HepG2 (cell line): ENCODE data around the gene GRM8. TPM values are rescaled to one million over a fixed set of nuclear protein-coding genes. Genes with fewer than 3 reads are reported as not detected.

Experiments
- ATAC-seq: fragments of 200-7000 bp; cut with Tn5 transposase; 3 replicates; pipeline ENCODE4 v1.9.1; 2020; ENCODE audit warnings: mild to moderate bottlenecking, moderate library complexity
- BruUV-seq: library from RNA; stranded (reverse); fragments of 400-500 nt; replicated peaks from 2 replicates; lab custom pipeline; 2021; lab: Mats Ljungman, UMichigan
- CTCF ChIA-PET: fragments of 300-600 bp; formaldehyde crosslinking; extraction: SDS; loops from one replicate; lab custom pipeline; 2021; ENCODE audit warnings: low total read pairs, inconsistent platforms, low intra/inter-chr PET ratio; lab: Yijun Ruan, JAX
- POLR2A ChIA-PET: fragments of 350-600 bp; sonication (Branson Sonifier 250); formaldehyde crosslinking; loops from one replicate; lab custom pipeline; 2020; ENCODE audit warnings: antibody characterized with exemption, inconsistent platforms; lab: Yijun Ruan, JAX
- DNase-seq: peaks from one replicate; pipeline ENCODE4 v3.0.0-alpha.2; 2015; ENCODE audit warnings: low spot score
- FAIRE-seq: peaks from 3 replicates; lab custom pipeline; 2011; peaks lifted over from hg19 to GRCh38; lab: Jason Lieb, UNC
- H2AFZ ChIP-seq: one replicate; pipeline ENCODE4 v1.6.1; 2011; ENCODE audit warnings: low read length, inconsistent platforms
- H3K27ac ChIP-seq: fragments of 300-600 bp; 3 replicates; pipeline ENCODE4 v1.8.0; 2011; ENCODE audit warnings: mixed run types, mild to moderate bottlenecking, mixed read lengths, low read length, inconsistent platforms; ENCODE audit not compliant: insufficient read depth; ENCODE audit errors: extremely low read length
- H3K27me3 ChIP-seq, 2 experiments: fragments of 200-600 bp in 1 of 2; 2 replicates in 1 of 2; 3 replicates in 1 of 2; pipeline versions ENCODE4 v1.6.0 to v1.8.0; 2011; ENCODE audit warnings: low read length in 2 of 2, mild to moderate bottlenecking in 2 of 2, moderate library complexity in 2 of 2, inconsistent platforms in 1 of 2; ENCODE audit not compliant: insufficient read depth in 2 of 2, control insufficient read depth in 1 of 2
- H3K36me3 ChIP-seq, 2 experiments: fragments of 200-600 bp in 1 of 2; replicated peaks in 1 of 2; 2 replicates in 1 of 2; 3 replicates in 1 of 2; pipeline versions ENCODE4 v1.5.1 to v1.8.0; 2011; ENCODE audit warnings: low read length in 2 of 2, inconsistent platforms in 1 of 2; ENCODE audit not compliant: insufficient read depth in 2 of 2, control insufficient read depth in 1 of 2
- H3K4me1 ChIP-seq: 2 replicates; pipeline ENCODE4 v1.5.1; 2012; ENCODE audit warnings: low read length, inconsistent platforms; ENCODE audit not compliant: insufficient read depth
- H3K4me2 ChIP-seq: 2 replicates; pipeline ENCODE4 v1.6.0; 2011; ENCODE audit warnings: low read depth, low read length, inconsistent platforms
- H3K4me3 ChIP-seq, 3 experiments: fragments of 200-600 bp in 1 of 3; sonication (generic), shearing (Covaris generic) in 1 of 3; replicated peaks in 1 of 3; 2 replicates each; pipeline ENCODE4 v1.5.1; 2011 to 2016; ENCODE audit warnings: low read length in 3 of 3, inconsistent platforms in 2 of 3, low read depth in 2 of 3, mild to moderate bottlenecking in 2 of 3, control low read depth in 1 of 3, mixed read lengths in 1 of 3; ENCODE audit not compliant: insufficient read depth in 1 of 3
- H3K79me2 ChIP-seq: one replicate; pipeline ENCODE4 v1.6.1; 2011; ENCODE audit warnings: low read length, inconsistent platforms; ENCODE audit not compliant: insufficient read depth
- H3K9ac ChIP-seq: 2 replicates; pipeline ENCODE4 v1.6.0; 2011; ENCODE audit warnings: mild to moderate bottlenecking, low read depth, low read length, inconsistent platforms; ENCODE audit not compliant: insufficient read depth
- H3K9me3 ChIP-seq: 2 replicates; pipeline ENCODE4 v1.5.1; 2012; ENCODE audit warnings: mild to moderate bottlenecking, low read length
- H4K20me1 ChIP-seq: 2 replicates; pipeline ENCODE4 v1.6.0; 2011; ENCODE audit warnings: inconsistent platforms, mild to moderate bottlenecking, low read length, moderate library complexity; ENCODE audit not compliant: insufficient read depth
- ATF7-NPFF ChIP-seq: sonication (generic); formaldehyde crosslinking; IDR thresholded peaks from 2 replicates; pipeline ENCODE4 v1.8.1; 2023; ENCODE audit warnings: mild to moderate bottlenecking, low read depth, missing genetic modification reagents, moderate library complexity
- CBX1 ChIP-seq: IDR thresholded peaks from one replicate; pipeline ENCODE4 v1.6.1; 2016; ENCODE audit warnings: antibody characterized with exemption, low read depth
- CBX2 ChIP-seq, 2 experiments: fragments of 200-600 bp in 1 of 2; sonication (generic); formaldehyde crosslinking in 1 of 2; IDR thresholded peaks; 2 replicates each; pipeline versions ENCODE4 v1.7.0 to v1.8.1; 2018 to 2022; ENCODE audit warnings: low read depth in 2 of 2, low read length in 1 of 2, mild to moderate bottlenecking in 1 of 2, missing genetic modification reagents in 1 of 2
- EEA1 ChIP-seq: sonication (generic); formaldehyde crosslinking; IDR thresholded peaks from 2 replicates; pipeline ENCODE4 v1.5.1; 2020; ENCODE audit warnings: mild to moderate bottlenecking, missing genetic modification reagents, borderline replicate concordance
- GABPA ChIP-seq, 2 experiments: IDR thresholded peaks; 2 replicates each; pipeline ENCODE4 v1.6.1; 2011 to 2016; ENCODE audit warnings: low read depth in 2 of 2, low read length in 1 of 2, missing biosample characterization in 1 of 2, missing genetic modification characterization in 1 of 2
- HNF4G ChIP-seq, 2 experiments: sonication (generic) in 1 of 2; formaldehyde crosslinking in 1 of 2; IDR thresholded peaks; 2 replicates each; pipeline versions ENCODE4 v1.4.0 to v1.6.1; 2011 to 2020; ENCODE audit warnings: borderline replicate concordance in 2 of 2, low read depth in 2 of 2, mild to moderate bottlenecking in 2 of 2, low read length in 1 of 2, missing genetic modification reagents in 1 of 2, moderate library complexity in 1 of 2
- JDP2 ChIP-seq: sonication (generic); formaldehyde crosslinking; IDR thresholded peaks from 2 replicates; pipeline ENCODE4 v1.8.1; 2022; ENCODE audit warnings: missing genetic modification reagents, borderline replicate concordance
- MAF1 ChIP-seq: sonication (generic); formaldehyde crosslinking; IDR thresholded peaks from 2 replicates; pipeline ENCODE4 v1.5.0; 2020; ENCODE audit warnings: missing genetic modification reagents, borderline replicate concordance
- MTF2 ChIP-seq: sonication (generic); formaldehyde crosslinking; IDR thresholded peaks from 2 replicates; pipeline ENCODE4 v1.5.0; 2020; ENCODE audit warnings: missing genetic modification reagents, borderline replicate concordance
- NFKBIZ ChIP-seq: IDR thresholded peaks from 2 replicates; pipeline ENCODE4 v1.6.1; 2018; ENCODE audit warnings: missing genetic modification reagents, missing compliant biosample characterization
- POGK ChIP-seq: sonication (generic); formaldehyde crosslinking; conservative IDR thresholded peaks from 2 replicates; pipeline ENCODE4 v1.8.0; 2022; ENCODE audit warnings: mild to moderate bottlenecking, moderate library complexity, missing genetic modification reagents
- RAD21 ChIP-seq: fragments of 450-650 bp; formaldehyde crosslinking; IDR thresholded peaks from 2 replicates; pipeline ENCODE4 v1.5.0; 2020; ENCODE audit warnings: mild to moderate bottlenecking
- RBM39 ChIP-seq: fragments of 200-400 bp; formaldehyde crosslinking; IDR thresholded peaks from one replicate; pipeline ENCODE4 v1.6.1; 2018; ENCODE audit warnings: antibody characterized with exemption, mild to moderate bottlenecking, low read depth, low read length; ENCODE audit not compliant: poor library complexity, severe bottlenecking
- RFX3 ChIP-seq: IDR thresholded peaks from 2 replicates; pipeline ENCODE4 v1.6.1; 2016; ENCODE audit warnings: missing biosample characterization, missing genetic modification reagents
- SIX4 ChIP-seq: sonication (generic); formaldehyde crosslinking; IDR thresholded peaks from 2 replicates; pipeline ENCODE4 v1.4.0; 2020; ENCODE audit warnings: missing genetic modification reagents
- SMC3 ChIP-seq: IDR thresholded peaks from 2 replicates; pipeline ENCODE4 v1.6.1; 2011; ENCODE audit warnings: low read length, improper control_type of control experiment
- ZIK1 ChIP-seq: sonication (generic); formaldehyde crosslinking; IDR thresholded peaks from 2 replicates; pipeline ENCODE4 v1.5.0; 2020; ENCODE audit warnings: mild to moderate bottlenecking, low read depth, missing genetic modification reagents, borderline replicate concordance
- ZNF232 ChIP-seq: sonication (generic); formaldehyde crosslinking; IDR thresholded peaks from 2 replicates; pipeline ENCODE4 v1.4.0; 2020; ENCODE audit warnings: missing genetic modification reagents, borderline replicate concordance
- ZNF333 ChIP-seq: sonication (generic); formaldehyde crosslinking; IDR thresholded peaks from 2 replicates; pipeline ENCODE4 v1.4.0; 2020; ENCODE audit warnings: mild to moderate bottlenecking, missing genetic modification reagents, borderline replicate concordance
- ZNF546 ChIP-seq: sonication (generic); formaldehyde crosslinking; conservative IDR thresholded peaks from 2 replicates; pipeline ENCODE4 v1.8.1; 2023; ENCODE audit warnings: mild to moderate bottlenecking, missing genetic modification reagents
- ZNF670 ChIP-seq: sonication (generic); formaldehyde crosslinking; IDR thresholded peaks from 2 replicates; pipeline ENCODE4 v1.8.0; 2022; ENCODE audit warnings: mild to moderate bottlenecking, missing genetic modification reagents, borderline replicate concordance
- ZSCAN31 ChIP-seq: sonication (generic); formaldehyde crosslinking; IDR thresholded peaks from 2 replicates; pipeline ENCODE4 v1.5.0; 2020; ENCODE audit warnings: low read depth, mild to moderate bottlenecking, missing genetic modification reagents
- WGBS: methylation state at CpG from one replicate; pipeline ENCODE4 v1.1.6; 2017; ENCODE audit warnings: low lambda C conversion rate; 5-methylcytosine and 5-hydroxymethylcytosine counted together
- in situ Hi-C: cut with HindIII; loops from 2 replicates; pipeline ENCODE4 v1.10.0; 2017; ENCODE audit warnings: low pct_unique_long_range_greater_than_20kb; ENCODE audit not compliant: extremely low pct_ligation_motif_present
- intact Hi-C: fragments of 100-400 bp; cut with micrococcal nuclease; formaldehyde crosslinking; loops from one replicate; pipeline ENCODE4 v1.10.0; 2022; ENCODE audit not compliant: unreplicated experiment
- polyA plus RNA-seq, 8 experiments: library from polyadenylated mRNA; depleted of rRNA in 3 of 8; stranded (reverse) in 7 of 8; unstranded in 1 of 8; fragments of >200 nt; fragmentation: Illumina TruSeq in 4 of 8; extraction: Trizol in 4 of 8; gene quantifications; 2 replicates each; pipeline versions ENCODE4 v1.2.1 to v1.2.3, GENCODE V29; 2011 to 2016; ENCODE audit warnings: low read depth in 4 of 8, missing spikeins in 1 of 8, mixed read lengths in 1 of 8; ENCODE audit not compliant: insufficient read depth in 1 of 8
- total RNA-seq, 5 experiments: library from RNA; depleted of rRNA; stranded (reverse); fragments of >200 nt; fragmentation: Illumina TruSeq; extraction: Trizol; gene quantifications; 2 replicates each; pipeline ENCODE4 v1.2.3, GENCODE V29; 2016; ENCODE audit warnings: low read depth in 1 of 5
- TF ChIP-seq, protein P1 (sequence below): sonication (generic); formaldehyde crosslinking; IDR thresholded peaks from 2 replicates; pipeline ENCODE4 v1.4.0; 2020; ENCODE audit warnings: mild to moderate bottlenecking, missing genetic modification reagents

Gene GRM8
- total and polyA plus RNA-seq, 2 of the 13 experiments (the other 11 are each of a cell fraction or from before 2014, with no cell fraction given), result not detected

GRCh38 chr7:126803060-126803665 lies 449.6 kb downstream of the GRM8 start:
- CTCF ChIA-PET, result interaction anchor here (2.0 kb wide), 1 partner anchor 98 kb away, joined by 8 read pairs; no protein-coding TSS in a partner anchor
- DNase-seq (peak; percentile 67), FAIRE-seq (peak; percentile 72), ATAC-seq (peak; percentile 97)
- in situ Hi-C loops, result loop anchor here (10.0 to 25.0 kb wide), 2 partner anchors 92 to 709 kb away; no protein-coding TSS in a partner anchor
- H3K27ac ChIP-seq, result no peak overlapping the region
- 10% methylated on average over 3 of the region's 3 CpGs for WGBS
- POLR2A ChIA-PET, result no interaction called here
- H3K79me2 ChIP-seq, result no peaks in the 10 kb centered on the region
- no peak overlapping the region for H3K9ac ChIP-seq
- no peaks in the 10 kb centered on the region for H3K27me3 ChIP-seq
- intact Hi-C loops, result loop anchor here (1.0 to 10.0 kb wide), 6 partner anchors 53 to 711 kb away; partner anchors contain the start of gene GRM8
- H3K36me3 ChIP-seq, result no peaks in the 10 kb centered on the region
- H3K9me3 ChIP-seq, result no peaks in the 10 kb centered on the region
- no peak overlapping the region for H3K4me2 ChIP-seq
- no peak overlapping the region for H3K4me3 ChIP-seq
- BruUV-seq, result no TSS peak
- no peaks in the 10 kb centered on the region for H4K20me1 ChIP-seq
- no peak overlapping the region for H2AFZ ChIP-seq
- no peaks in the 10 kb centered on the region for H3K4me1 ChIP-seq
- TF ChIP-seq MAF1 (CRISPR knock-in tag), result no peak
- no peak for TF ChIP-seq JDP2 (CRISPR knock-in tag)
- no peak for TF ChIP-seq ZIK1 (CRISPR knock-in tag)
- no peak for TF ChIP-seq ZNF333
- no peak for TF ChIP-seq NFKBIZ
- no peak for TF ChIP-seq GABPA (IDR thresholded peaks at IDR 0.05; ENCODE audit: low read depth, low read length)
- no peak for TF ChIP-seq GABPA (CRISPR knock-in tag; IDR thresholded peaks at IDR 0.05; ENCODE audit: low read depth)
- TF ChIP-seq POGK (CRISPR knock-in tag), result no peak
- no peak for TF ChIP-seq MTF2
- TF ChIP-seq ATF7-NPFF, result no peak
- no peak for TF ChIP-seq ZNF546 (CRISPR knock-in tag)
- TF ChIP-seq SMC3, result peak; percentile 58
- no peak for TF ChIP-seq ZNF670 (CRISPR knock-in tag)
- no peak for TF ChIP-seq CBX1
- TF ChIP-seq SIX4, result no peak
- peak; percentile 63; the same call in 1 of the 2 replicates for TF ChIP-seq HNF4G (IDR thresholded peaks at IDR 0.05; ENCODE audit: borderline replicate concordance, low read depth, low read length)
- no peak for TF ChIP-seq HNF4G (CRISPR knock-in tag; IDR thresholded peaks at IDR 0.05; ENCODE audit: borderline replicate concordance, low read depth)
- no peak for TF ChIP-seq RBM39
- no peak for TF ChIP-seq EEA1
- no peak for TF ChIP-seq CBX2 (IDR thresholded peaks at IDR 0.05; ENCODE audit: low read depth, low read length)
- no peak for TF ChIP-seq CBX2 (CRISPR knock-in tag; IDR thresholded peaks at IDR 0.05; ENCODE audit: low read depth)
- no peak for TF ChIP-seq ZNF232
- TF ChIP-seq RFX3 (CRISPR knock-in tag), result no peak
- TF ChIP-seq, protein P1, sequence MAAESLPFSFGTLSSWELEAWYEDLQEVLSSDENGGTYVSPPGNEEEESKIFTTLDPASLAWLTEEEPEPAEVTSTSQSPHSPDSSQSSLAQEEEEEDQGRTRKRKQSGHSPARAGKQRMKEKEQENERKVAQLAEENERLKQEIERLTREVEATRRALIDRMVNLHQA (CRISPR knock-in tag), result no peak
- no peak for TF ChIP-seq ZSCAN31
- TF ChIP-seq RAD21 (CRISPR knock-in tag), result 0 out of 2 replicates have a peak, but pooled peaks have one; percentile 28
